Epithelial cell of esophagus (primary cell): Measurements from ENCODE around the gene PAK4.

Source experiments
- DNase-seq: peaks from one replicate; pipeline ENCODE4 v3.0.0; 2010; ENCODE audit warnings: low read depth
- H3K4me3 ChIP-seq: 2 replicates; pipeline ENCODE4 v1.5.1; 2011; ENCODE audit warnings: mild to moderate bottlenecking, low read length, control low read depth
- CTCF ChIP-seq: IDR thresholded peaks from 2 replicates; pipeline ENCODE4 v1.5.1; 2011; ENCODE audit warnings: low read depth, mild to moderate bottlenecking, low read length, control low read depth, inconsistent platforms; ENCODE audit not compliant: insufficient read depth; ENCODE audit errors: missing control alignments

The PAK4 gene

GRCh38 chr19:39145180-39145953 is 19.8 kb downstream of the PAK4 start:
- TF ChIP-seq CTCF: no peak
- no peak for DNase-seq
- no peak overlapping the region for H3K4me3 ChIP-seq

GRCh38 chr19:39146091-39146490 is 20.5 kb downstream of the PAK4 start:
- no peak overlapping the region for H3K4me3 ChIP-seq
- no peak for TF ChIP-seq CTCF
- no peak for DNase-seq

GRCh38 chr19:39146686-39147450 is 21.3 kb downstream of the PAK4 start:
- TF ChIP-seq CTCF: no peak
- no peak for DNase-seq

GRCh38 chr19:39147480-39147879 is 21.9 kb downstream of the PAK4 start:
- H3K4me3 ChIP-seq: no peak overlapping the region
- no peak for TF ChIP-seq CTCF
- DNase-seq: no peak

More at GRCh38 chr19:39146686-39147450, 21.3 kb downstream of the PAK4 start:
- no peak overlapping the region for H3K4me3 ChIP-seq

GRCh38 chr19:39148939-39149529 is 23.4 kb downstream of the PAK4 start:
- no peak for DNase-seq
- TF ChIP-seq CTCF: no peak
- H3K4me3 ChIP-seq: no peak overlapping the region

- no peak for DNase-seq
- no peak for TF ChIP-seq CTCF
- H3K4me3 ChIP-seq: no peak overlapping the region
Observed at GRCh38 chr19:39150235-39150634, 24.6 kb downstream of the PAK4 start.
